GM23248 (cell line): ENCODE results near the gene LARP4B. TPM values are rescaled to one million over a fixed set of nuclear protein-coding genes. Genes with fewer than 3 reads are reported as not detected.

Experiments used
- DNase-seq: peaks from one replicate; pipeline ENCODE4 v3.0.0-alpha.2; 2015
- H2AFZ ChIP-seq: fragments of 200-600 bp; sonication (generic); 2 replicates; pipeline ENCODE4 v1.6.1; 2016; ENCODE audit warnings: antibody characterized with exemption
- H3F3A ChIP-seq: fragments of 200-600 bp; sonication (generic); 2 replicates; pipeline ENCODE4 v1.6.1; 2016; ENCODE audit warnings: mild to moderate bottlenecking, antibody characterized with exemption, mixed run types; ENCODE audit not compliant: insufficient read depth
- H3K27ac ChIP-seq: fragments of 200-600 bp; sonication (generic); 2 replicates; pipeline ENCODE4 v1.5.1; 2016; ENCODE audit warnings: mild to moderate bottlenecking
- H3K27me3 ChIP-seq: fragments of 200-600 bp; sonication (generic); replicated peaks from 2 replicates; pipeline ENCODE4 v1.6.1; 2016; ENCODE audit warnings: mild to moderate bottlenecking; ENCODE audit not compliant: insufficient read depth
- H3K36me3 ChIP-seq: fragments of 200-600 bp; sonication (generic); 2 replicates; pipeline ENCODE4 v1.6.1; 2016; ENCODE audit warnings: low read depth, mild to moderate bottlenecking
- H3K4me1 ChIP-seq: fragments of 200-600 bp; sonication (generic); 2 replicates; pipeline ENCODE4 v1.6.1; 2016; ENCODE audit warnings: mild to moderate bottlenecking; ENCODE audit not compliant: insufficient read depth
- H3K4me2 ChIP-seq: fragments of 200-600 bp; sonication (generic); one replicate; pipeline ENCODE4 v1.6.1; 2016; ENCODE audit warnings: mild to moderate bottlenecking; ENCODE audit not compliant: unreplicated experiment
- H3K4me3 ChIP-seq: fragments of 200-600 bp; sonication (generic); 2 replicates; pipeline ENCODE4 v1.5.1; 2016; ENCODE audit warnings: mild to moderate bottlenecking
- H3K79me2 ChIP-seq: fragments of 200-600 bp; sonication (generic); 2 replicates; pipeline ENCODE4 v1.6.1; 2016; ENCODE audit warnings: mild to moderate bottlenecking; ENCODE audit not compliant: insufficient read depth
- H3K9ac ChIP-seq: fragments of 200-600 bp; sonication (generic); 2 replicates; pipeline ENCODE4 v1.6.1; 2016; ENCODE audit warnings: mild to moderate bottlenecking
- H3K9me2 ChIP-seq: fragments of 200-600 bp; sonication (generic); 2 replicates; pipeline ENCODE4 v1.6.1; 2016; ENCODE audit warnings: mixed run types, mild to moderate bottlenecking, moderate library complexity; ENCODE audit not compliant: insufficient read depth
- H3K9me3 ChIP-seq: fragments of 200-600 bp; sonication (generic); one replicate; pipeline ENCODE4 v1.6.1; 2017; ENCODE audit warnings: low read depth
- H4K20me1 ChIP-seq: fragments of 200-600 bp; sonication (generic); 2 replicates; pipeline ENCODE4 v1.6.0; 2016; ENCODE audit not compliant: insufficient read depth
- EZH2 ChIP-seq: fragments of 200-600 bp; sonication (generic); IDR thresholded peaks from 2 replicates; pipeline ENCODE4 v1.6.1; 2018; ENCODE audit warnings: antibody characterized with exemption, mild to moderate bottlenecking; ENCODE audit not compliant: insufficient read depth, poor library complexity, severe bottlenecking
- EZH2phosphoT487 ChIP-seq: fragments of 200-600 bp; sonication (generic); IDR thresholded peaks from 2 replicates; pipeline ENCODE4 v1.6.1; 2018; ENCODE audit warnings: antibody characterized with exemption, moderate library complexity, mild to moderate bottlenecking, low read depth; ENCODE audit not compliant: insufficient read depth
- WGBS, 2 experiments: methylation state at CpG; one replicate each; pipeline ENCODE4 v1.1.6; 2015 to 2017; ENCODE audit warnings: low lambda C conversion rate in 2 of 2, low coverage in 1 of 2; ENCODE audit errors: missing lambda C conversion rate in 2 of 2; 5-methylcytosine and 5-hydroxymethylcytosine counted together
- in situ Hi-C: fragments of 300-500 bp; cut with MboI; formaldehyde crosslinking; loops from 2 replicates; pipeline ENCODE4 v1.15.0; 2020
- polyA plus RNA-seq: library from polyadenylated mRNA; unstranded; fragments of >200 nt; fragmentation: Nextera tagmentation; extraction: Ambion mirVana; gene quantifications from 2 replicates; pipeline ENCODE4 v1.2.1, GENCODE V29; 2016
- total RNA-seq: library from RNA; depleted of rRNA; stranded (reverse); fragments of >200 nt; shearing (Covaris generic); gene quantifications from 2 replicates; pipeline ENCODE4 v1.2.3, GENCODE V29; 2014

The LARP4B gene
- total and polyA plus RNA-seq, 2 experiments from 2014 or later: 20.7 to 30.8 TPM

DNA sequence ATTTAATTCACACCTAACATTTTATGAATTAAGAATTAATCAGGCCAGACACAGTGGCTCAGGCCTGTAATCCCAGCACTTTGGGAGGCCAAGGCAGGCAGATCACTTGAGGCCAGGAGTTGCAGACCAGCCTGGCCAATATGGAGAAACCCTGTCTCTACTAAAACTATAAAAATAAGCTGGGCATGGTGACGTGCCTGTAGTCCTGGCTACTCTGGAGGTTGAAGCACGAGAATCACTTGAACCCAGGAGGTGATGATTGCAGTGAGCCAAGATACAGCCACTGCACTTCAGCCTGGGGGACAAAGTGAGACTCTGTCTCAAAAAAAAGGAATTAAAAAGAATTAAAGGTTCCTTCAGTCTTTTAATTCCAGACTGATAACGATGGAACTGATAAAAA, 11.1 kb downstream of the LARP4B start:
- peak overlapping the region; percentile 5 for H3K27ac ChIP-seq
- DNase-seq: no peak
- in situ Hi-C loops: no loop called here
- peaks cover 46% of the 10 kb centered on the region for H3F3A ChIP-seq
- no peak overlapping the region for H2AFZ ChIP-seq
- H3K79me2 ChIP-seq: peaks cover 100% of the 10 kb centered on the region
- H3K4me3 ChIP-seq: no peak overlapping the region
- H3K9me2 ChIP-seq: no peaks in the 10 kb centered on the region
- WGBS, 2 experiments: 97 to 98% methylated on average over 3 of the region's 3 CpGs
- no peaks in the 10 kb centered on the region for H3K9me3 ChIP-seq
- H3K4me2 ChIP-seq: no peak overlapping the region
- no peak overlapping the region for H3K9ac ChIP-seq
- H3K4me1 ChIP-seq: peaks cover 28% of the 10 kb centered on the region
- no peak for TF ChIP-seq EZH2phosphoT487
- no peak for TF ChIP-seq EZH2
- no peaks in the 10 kb centered on the region for H3K36me3 ChIP-seq
- H4K20me1 ChIP-seq: peaks cover 52% of the 10 kb centered on the region
- H3K27me3 ChIP-seq: no peaks in the 10 kb centered on the region

- Histone ChIP-seq H3K4me3 (no peak overlapping the region), H4K20me1 (peaks cover 47% of the 10 kb centered on the region)
- 90% methylated on average over 3 of the region's 3 CpGs for WGBS, 2 experiments
Observed at GRCh38 chr10:919481-919880, 12.0 kb downstream of the LARP4B start.

GRCh38 chr10:917999-918398, 13.5 kb downstream of the LARP4B start:
- 99 to 100% methylated on average over 3 of the region's 3 CpGs for WGBS, 2 experiments
- DNase-seq: no peak
- H3F3A ChIP-seq: peaks cover 38% of the 10 kb centered on the region
- H3K9ac ChIP-seq: no peak overlapping the region
- no peak overlapping the region for H3K4me2 ChIP-seq
- no peaks in the 10 kb centered on the region for H3K9me2 ChIP-seq
- H3K9me3 ChIP-seq: no peaks in the 10 kb centered on the region
- no peak for TF ChIP-seq EZH2
- no peak for TF ChIP-seq EZH2phosphoT487
- H3K4me1 ChIP-seq: peaks cover 28% of the 10 kb centered on the region
- H4K20me1 ChIP-seq: peaks cover 34% of the 10 kb centered on the region
- H3K27me3 ChIP-seq: no peaks in the 10 kb centered on the region
- H3K36me3 ChIP-seq: no peaks in the 10 kb centered on the region
- H2AFZ ChIP-seq: no peak overlapping the region
- in situ Hi-C loops: no loop called here
- no peak overlapping the region for H3K4me3 ChIP-seq
- no peak overlapping the region for H3K27ac ChIP-seq
- peaks cover 100% of the 10 kb centered on the region for H3K79me2 ChIP-seq

More at GRCh38 chr10:919481-919880, 12.0 kb downstream of the LARP4B start:
- in situ Hi-C loops: no loop called here
- Histone ChIP-seq H3F3A (peaks cover 46% of the 10 kb centered on the region), H3K27me3 (no peaks in the 10 kb centered on the region), H3K9ac (no peak overlapping the region), H3K9me3 (no peaks in the 10 kb centered on the region), H3K4me1 (peaks cover 28% of the 10 kb centered on the region), H3K4me2 (no peak overlapping the region), H3K36me3 (no peaks in the 10 kb centered on the region), H3K79me2 (peaks cover 100% of the 10 kb centered on the region), H3K9me2 (no peaks in the 10 kb centered on the region), H3K27ac (no peak overlapping the region), H2AFZ (no peak overlapping the region)
- TF ChIP-seq EZH2phosphoT487 (no peak), EZH2 (no peak)
- DNase-seq: no peak

DNA sequence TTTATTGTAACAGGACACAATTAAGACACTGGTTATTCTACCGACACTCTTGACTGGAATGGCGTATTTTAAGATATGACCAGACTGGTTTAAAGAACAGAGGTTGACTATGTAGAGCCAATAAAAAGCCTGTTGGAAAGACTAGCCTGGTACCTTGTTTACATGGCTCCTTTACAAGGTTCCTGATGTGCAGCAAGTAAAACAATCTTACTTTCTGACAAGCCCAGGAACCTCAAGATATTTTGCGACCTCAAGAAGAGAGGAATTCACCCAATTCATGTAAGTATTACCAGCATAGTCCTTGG, 14.1 kb downstream of the LARP4B start:
- H3K4me3 ChIP-seq: no peak overlapping the region
- no peaks in the 10 kb centered on the region for H3K27me3 ChIP-seq
- H3K9ac ChIP-seq: no peak overlapping the region
- no peaks in the 10 kb centered on the region for H3K9me3 ChIP-seq
- no peaks in the 10 kb centered on the region for H3K9me2 ChIP-seq
- H3K36me3 ChIP-seq: no peaks in the 10 kb centered on the region
- peaks cover 34% of the 10 kb centered on the region for H3F3A ChIP-seq
- H4K20me1 ChIP-seq: peaks cover 34% of the 10 kb centered on the region
- 93 to 100% methylated on average over 3 of the region's 3 CpGs for WGBS, 2 experiments
- no peak overlapping the region for H3K27ac ChIP-seq
- H3K4me1 ChIP-seq: peaks cover 27% of the 10 kb centered on the region
- in situ Hi-C loops: no loop called here
- H2AFZ ChIP-seq: no peak overlapping the region
- no peak overlapping the region for H3K4me2 ChIP-seq
- no peak for DNase-seq
- H3K79me2 ChIP-seq: peaks cover 100% of the 10 kb centered on the region
- TF ChIP-seq EZH2phosphoT487: no peak
- no peak for TF ChIP-seq EZH2

- H3K9me3 ChIP-seq: no peaks in the 10 kb centered on the region
- no peak overlapping the region for H3K4me3 ChIP-seq
- no peak overlapping the region for H2AFZ ChIP-seq
- no peaks in the 10 kb centered on the region for H3K9me2 ChIP-seq
- no peaks in the 10 kb centered on the region for H3K36me3 ChIP-seq
- H3K27ac ChIP-seq: no peak overlapping the region
- peaks cover 34% of the 10 kb centered on the region for H4K20me1 ChIP-seq
- no peak for DNase-seq
- in situ Hi-C loops: no loop called here
- H3K27me3 ChIP-seq: no peaks in the 10 kb centered on the region
- TF ChIP-seq EZH2phosphoT487 (no peak), EZH2 (no peak)
- H3F3A ChIP-seq: peaks cover 31% of the 10 kb centered on the region
- H3K9ac ChIP-seq: no peak overlapping the region
- WGBS, 2 experiments: 95 to 99% methylated on average over 7 of the region's 7 CpGs
- peaks cover 22% of the 10 kb centered on the region for H3K4me1 ChIP-seq
- peaks cover 100% of the 10 kb centered on the region for H3K79me2 ChIP-seq
- no peak overlapping the region for H3K4me2 ChIP-seq
Observed at GRCh38 chr10:916716-917415, 14.6 kb downstream of the LARP4B start.
